K562 (cell line): Measurements from ENCODE around the gene SAMD10. TPM values are rescaled to one million over a fixed set of nuclear protein-coding genes. Genes with fewer than 3 reads are reported as not detected.

Experiments
- ADNP ChIP-seq: fragments of 200-800 bp; sonication (Bioruptor generic); IDR thresholded peaks from 2 replicates; pipeline ENCODE4 v1.6.1; 2016; ENCODE audit warnings: missing genetic modification characterization, missing compliant biosample characterization
- CEBPB ChIP-seq: fragments of 450-650 bp; IDR thresholded peaks from 2 replicates; pipeline ENCODE4 v1.6.1; 2016; ENCODE audit warnings: missing genetic modification characterization, missing compliant biosample characterization
- CHD4 ChIP-seq: fragments of 200-600 bp; sonication (generic); IDR thresholded peaks from 3 replicates; pipeline ENCODE4 v1.6.1; 2012; ENCODE audit warnings: low read depth, mild to moderate bottlenecking, mixed read lengths, low read length, inconsistent platforms; ENCODE audit not compliant: insufficient read depth, insufficient replicate concordance, poor library complexity, severe bottlenecking
- E2F4 ChIP-seq: sonication (generic); formaldehyde crosslinking; IDR thresholded peaks from 2 replicates; pipeline ENCODE4 v1.8.0; 2022; ENCODE audit warnings: mild to moderate bottlenecking, low read depth, missing genetic modification reagents
- FOXJ2 ChIP-seq: fragments of 200-800 bp; sonication (Bioruptor generic); IDR thresholded peaks from 2 replicates; pipeline ENCODE4 v1.6.1; 2016; ENCODE audit warnings: missing genetic modification characterization, missing compliant biosample characterization
- HES1 ChIP-seq: fragments of 450-650 bp; IDR thresholded peaks from 2 replicates; pipeline ENCODE4 v1.6.1; 2016; ENCODE audit warnings: low read depth, mild to moderate bottlenecking, moderate library complexity
- MCM3 ChIP-seq: fragments of 450-650 bp; IDR thresholded peaks from 2 replicates; pipeline ENCODE4 v1.6.1; 2016
- MIER1 ChIP-seq: fragments of 450-650 bp; IDR thresholded peaks from 2 replicates; pipeline ENCODE4 v1.6.1; 2016; ENCODE audit warnings: antibody characterized with exemption, mild to moderate bottlenecking, low read depth
- NCOA4 ChIP-seq: fragments of 450-650 bp; IDR thresholded peaks from 2 replicates; pipeline ENCODE4 v1.6.1; 2018; ENCODE audit warnings: mild to moderate bottlenecking; ENCODE audit not compliant: partially characterized antibody
- NFXL1 ChIP-seq: fragments of 450-650 bp; formaldehyde crosslinking; IDR thresholded peaks from 2 replicates; pipeline ENCODE4 v1.4.0; 2021; ENCODE audit warnings: mild to moderate bottlenecking
- SAFB ChIP-seq: fragments of 200-400 bp; formaldehyde crosslinking; IDR thresholded peaks from 2 replicates; pipeline ENCODE4 v1.6.1; 2017; ENCODE audit warnings: low read depth, low read length, borderline replicate concordance
- SETDB1 ChIP-seq: IDR thresholded peaks from one replicate; pipeline ENCODE4 v1.6.1; 2012; ENCODE audit warnings: low read length, control low read depth, inconsistent platforms
- SMARCA4 ChIP-seq: fragments of 450-650 bp; IDR thresholded peaks from 2 replicates; pipeline ENCODE4 v1.6.1; 2016
- TSC22D4 ChIP-seq: fragments of 450-650 bp; IDR thresholded peaks from 2 replicates; pipeline ENCODE4 v1.6.1; 2016; ENCODE audit warnings: missing genetic modification characterization, missing biosample characterization, control low read depth
- ZNF197 ChIP-seq: fragments of 200-800 bp; sonication (Bioruptor generic); IDR thresholded peaks from 2 replicates; pipeline ENCODE4 v1.6.1; 2016; ENCODE audit warnings: low read depth, missing genetic modification characterization, missing compliant biosample characterization
- ZNF232 ChIP-seq: sonication (generic); formaldehyde crosslinking; IDR thresholded peaks from 2 replicates; pipeline ENCODE4 v1.8.0; 2022; ENCODE audit warnings: mild to moderate bottlenecking, missing genetic modification reagents
- ZSCAN32 ChIP-seq: fragments of 450-650 bp; formaldehyde crosslinking; IDR thresholded peaks from 2 replicates; pipeline ENCODE4 v1.4.0; 2020; ENCODE audit warnings: mild to moderate bottlenecking, moderate library complexity
- polyA plus RNA-seq, 8 experiments: library from polyadenylated mRNA; depleted of rRNA in 4 of 8; stranded (reverse) in 5 of 8; unstranded in 3 of 8; fragments of >200 nt; fragmentation: Nextera tagmentation in 2 of 8; fragmentation: Illumina TruSeq in 1 of 8; extraction: Ambion mirVana in 2 of 8; extraction: Trizol in 1 of 8; gene quantifications; 2 replicates each; pipeline versions ENCODE4 v1.2.1 to v1.2.3, GENCODE V29; 2011 to 2014; ENCODE audit warnings: inconsistent platforms in 1 of 8, missing spikeins in 1 of 8
- total RNA-seq, 7 experiments: library from RNA; depleted of rRNA in 6 of 7; stranded (reverse); fragments of >200 nt in 6 of 7; fragmentation: Illumina TruSeq in 2 of 7; extraction: Trizol in 2 of 7; gene quantifications; 2 replicates each; pipeline versions ENCODE4 v1.2.1 to v1.2.3, GENCODE V29; 2011 to 2021; ENCODE audit warnings: low replicate concordance in 1 of 7
- TF ChIP-seq, protein P1 (sequence below): fragments of 450-650 bp; IDR thresholded peaks from 2 replicates; pipeline ENCODE4 v1.6.1; 2016; ENCODE audit warnings: low read depth

SAMD10 gene
- total and polyA plus RNA-seq, 9 of the 15 experiments (the other 6 are each of a cell fraction or from before 2014, with no cell fraction given), result 0.37 to 15.2 (median 4.8) TPM

DNA sequence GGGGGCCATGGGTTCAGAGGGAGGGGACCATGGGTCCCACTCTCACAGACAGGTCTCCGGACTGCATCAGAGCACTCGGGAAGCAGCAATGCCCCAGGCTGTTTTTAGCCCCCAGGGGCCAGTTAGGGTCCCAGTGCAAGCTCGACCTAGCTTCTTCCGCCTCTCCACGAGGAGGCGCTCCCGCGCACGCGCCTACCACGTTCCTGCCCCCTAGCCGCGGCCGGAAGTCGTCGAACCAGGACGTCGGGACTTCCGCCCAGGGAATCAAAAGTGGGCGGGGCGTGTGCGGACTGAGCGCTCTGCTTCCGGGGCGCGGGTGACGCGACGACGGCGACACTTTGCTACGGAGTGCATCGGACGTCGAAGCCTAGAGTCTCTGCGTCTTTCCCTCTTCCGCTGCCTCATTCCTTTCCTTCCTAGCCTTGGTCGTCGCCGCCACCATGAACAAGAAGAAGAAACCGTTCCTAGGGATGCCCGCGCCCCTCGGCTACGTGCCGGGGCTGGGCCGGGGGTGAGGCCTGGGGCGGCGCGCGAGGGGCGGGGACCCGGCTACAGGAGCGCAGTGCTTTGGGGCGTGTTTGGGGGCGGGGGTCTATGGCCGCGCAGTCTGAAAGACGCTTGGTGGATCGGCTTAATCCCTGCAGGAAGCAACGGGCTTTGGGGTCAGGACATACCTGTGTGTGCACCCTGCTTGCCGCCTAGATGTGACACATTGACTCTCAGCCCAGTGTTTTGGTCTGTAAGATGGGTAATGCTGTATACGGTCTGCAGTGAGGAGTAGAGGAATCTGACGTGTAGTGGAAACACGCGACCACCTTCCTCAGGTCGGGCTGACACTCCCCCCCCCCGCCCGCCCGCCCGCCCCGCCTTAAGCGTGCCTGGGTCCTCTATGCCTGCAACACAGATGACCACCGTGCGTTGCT lies 1.6 kb upstream of the SAMD10 start, which contains the start of gene PRPF6 (continued):
- TF ChIP-seq, protein P1, sequence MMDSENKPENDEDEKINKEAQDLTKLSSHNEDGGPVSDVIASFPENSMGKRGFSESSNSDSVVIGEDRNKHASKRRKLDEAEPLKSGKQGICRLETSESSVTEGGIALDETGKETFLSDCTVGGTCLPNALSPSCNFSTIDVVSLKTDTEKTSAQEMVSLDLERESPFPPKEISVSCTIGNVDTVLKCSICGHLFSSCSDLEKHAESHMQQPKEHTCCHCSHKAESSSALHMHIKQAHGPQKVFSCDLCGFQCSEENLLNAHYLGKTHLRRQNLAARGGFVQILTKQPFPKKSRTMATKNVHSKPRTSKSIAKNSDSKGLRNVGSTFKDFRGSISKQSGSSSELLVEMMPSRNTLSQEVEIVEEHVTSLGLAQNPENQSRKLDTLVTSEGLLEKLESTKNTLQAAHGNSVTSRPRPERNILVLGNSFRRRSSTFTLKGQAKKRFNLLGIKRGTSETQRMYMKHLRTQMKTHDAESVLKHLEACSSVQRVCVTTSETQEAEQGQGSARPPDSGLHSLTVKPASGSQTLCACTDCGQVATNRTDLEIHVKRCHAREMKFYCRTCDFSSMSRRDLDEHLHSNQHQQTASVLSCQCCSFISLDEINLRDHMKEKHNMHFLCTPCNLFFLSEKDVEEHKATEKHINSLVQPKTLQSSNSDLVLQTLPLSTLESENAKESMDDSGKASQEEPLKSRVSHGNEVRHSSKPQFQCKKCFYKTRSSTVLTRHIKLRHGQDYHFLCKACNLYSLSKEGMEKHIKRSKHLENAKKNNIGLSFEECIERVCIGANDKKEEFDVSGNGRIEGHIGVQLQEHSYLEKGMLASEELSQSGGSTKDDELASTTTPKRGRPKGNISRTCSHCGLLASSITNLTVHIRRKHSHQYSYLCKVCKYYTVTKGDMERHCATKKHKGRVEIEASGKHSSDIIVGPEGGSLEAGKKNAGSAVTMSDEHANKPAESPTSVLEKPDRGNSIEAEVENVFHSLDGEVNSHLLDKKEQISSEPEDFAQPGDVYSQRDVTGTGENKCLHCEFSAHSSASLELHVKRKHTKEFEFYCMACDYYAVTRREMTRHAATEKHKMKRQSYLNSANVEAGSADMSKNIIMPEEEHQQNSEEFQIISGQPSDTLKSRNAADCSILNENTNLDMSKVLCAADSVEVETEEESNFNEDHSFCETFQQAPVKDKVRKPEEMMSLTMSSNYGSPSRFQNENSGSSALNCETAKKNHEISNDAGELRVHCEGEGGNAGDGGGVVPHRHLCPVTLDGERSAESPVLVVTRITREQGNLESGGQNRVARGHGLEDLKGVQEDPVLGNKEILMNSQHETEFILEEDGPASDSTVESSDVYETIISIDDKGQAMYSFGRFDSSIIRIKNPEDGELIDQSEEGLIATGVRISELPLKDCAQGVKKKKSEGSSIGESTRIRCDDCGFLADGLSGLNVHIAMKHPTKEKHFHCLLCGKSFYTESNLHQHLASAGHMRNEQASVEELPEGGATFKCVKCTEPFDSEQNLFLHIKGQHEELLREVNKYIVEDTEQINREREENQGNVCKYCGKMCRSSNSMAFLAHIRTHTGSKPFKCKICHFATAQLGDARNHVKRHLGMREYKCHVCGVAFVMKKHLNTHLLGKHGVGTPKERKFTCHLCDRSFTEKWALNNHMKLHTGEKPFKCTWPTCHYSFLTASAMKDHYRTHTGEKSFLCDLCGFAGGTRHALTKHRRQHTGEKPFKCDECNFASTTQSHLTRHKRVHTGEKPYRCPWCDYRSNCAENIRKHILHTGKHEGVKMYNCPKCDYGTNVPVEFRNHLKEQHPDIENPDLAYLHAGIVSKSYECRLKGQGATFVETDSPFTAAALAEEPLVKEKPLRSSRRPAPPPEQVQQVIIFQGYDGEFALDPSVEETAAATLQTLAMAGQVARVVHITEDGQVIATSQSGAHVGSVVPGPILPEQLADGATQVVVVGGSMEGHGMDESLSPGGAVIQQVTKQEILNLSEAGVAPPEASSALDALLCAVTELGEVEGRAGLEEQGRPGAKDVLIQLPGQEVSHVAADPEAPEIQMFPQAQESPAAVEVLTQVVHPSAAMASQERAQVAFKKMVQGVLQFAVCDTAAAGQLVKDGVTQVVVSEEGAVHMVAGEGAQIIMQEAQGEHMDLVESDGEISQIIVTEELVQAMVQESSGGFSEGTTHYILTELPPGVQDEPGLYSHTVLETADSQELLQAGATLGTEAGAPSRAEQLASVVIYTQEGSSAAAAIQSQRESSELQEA, result no peak
- TF ChIP-seq ZSCAN32, result no peak
- no peak for TF ChIP-seq CHD4
- TF ChIP-seq FOXJ2, result no peak
- no peak for TF ChIP-seq NFXL1 (CRISPR knock-in tag)
- TF ChIP-seq ADNP (tag), result no peak
- no peak for TF ChIP-seq MCM3
- TF ChIP-seq CEBPB, result no peak
- no peak for TF ChIP-seq SETDB1
- TF ChIP-seq NCOA4, result no peak
- no peak for TF ChIP-seq TSC22D4
- no peak for TF ChIP-seq HES1
- 0 out of 2 replicates have a peak, but pooled peaks have one; percentile 71 for TF ChIP-seq E2F4 (CRISPR knock-in tag)
- TF ChIP-seq SMARCA4, result no peak
- no peak for TF ChIP-seq ZNF197
- TF ChIP-seq MIER1, result no peak
- no peak for TF ChIP-seq SAFB
- no peak for TF ChIP-seq ZNF232 (CRISPR knock-in tag)
